OCI-LY7 (cell line): ENCODE results near the gene ADAMTS16.

ENCODE experiments used
- CTCF ChIP-seq: fragments of 200-600 bp; sonication (generic); conservative IDR thresholded peaks from 2 replicates; pipeline ENCODE4 v1.5.1; 2014; ENCODE audit warnings: mild to moderate bottlenecking, antibody characterized with exemption, low read length, moderate library complexity, mixed read lengths
- EZH2phosphoT487 ChIP-seq: fragments of 200-600 bp; sonication (generic); IDR thresholded peaks from 2 replicates; pipeline ENCODE4 v1.6.1; 2018; ENCODE audit warnings: low read depth, borderline replicate concordance, mild to moderate bottlenecking, mixed run types, antibody characterized with exemption, low read length, moderate library complexity, mixed read lengths

DNA sequence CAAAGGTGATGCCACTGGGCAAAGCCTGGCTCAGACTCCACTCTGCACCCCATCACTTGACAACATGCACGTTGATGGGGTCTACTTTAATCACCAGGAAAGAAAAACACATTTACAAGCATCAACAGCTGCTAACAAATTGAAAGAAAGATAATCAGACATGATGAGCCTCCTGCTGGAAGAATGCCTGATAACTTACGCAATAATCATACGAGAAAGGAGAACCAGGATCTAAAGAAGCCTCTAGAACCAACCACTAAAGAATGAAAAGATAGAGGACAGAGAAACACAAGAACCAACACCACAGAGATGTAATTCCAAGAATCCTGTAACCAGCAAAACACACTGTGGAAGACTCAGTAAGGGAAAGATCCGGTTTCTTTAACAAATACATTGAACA is 162.1 kb downstream of the ADAMTS16 start:
- TF ChIP-seq CTCF (no peak), EZH2phosphoT487 (no peak)
